Rectal smooth muscle tissue (tissue), 1 donor: ENCODE data around the gene SLC4A9.

ENCODE experiments used
- H3K27ac ChIP-seq: one replicate; pipeline ENCODE4 v1.7.0; 2013; ENCODE audit warnings: low read depth, low read length, inconsistent platforms
- H3K27me3 ChIP-seq: one replicate; pipeline ENCODE4 v1.7.0; 2013; ENCODE audit warnings: low read length; ENCODE audit not compliant: control insufficient read depth, insufficient read depth
- H3K36me3 ChIP-seq: one replicate; pipeline ENCODE4 v1.7.0; 2013; ENCODE audit warnings: low read length; ENCODE audit not compliant: control insufficient read depth, insufficient read depth
- H3K4me1 ChIP-seq: one replicate; pipeline ENCODE4 v1.7.0; 2013; ENCODE audit warnings: low read length; ENCODE audit not compliant: control insufficient read depth, insufficient read depth
- H3K4me3 ChIP-seq: one replicate; pipeline ENCODE4 v1.7.0; 2013; ENCODE audit warnings: low read length
- H3K9ac ChIP-seq: one replicate; pipeline ENCODE4 v1.7.0; 2013; ENCODE audit warnings: low read length

SLC4A9 gene

DNA sequence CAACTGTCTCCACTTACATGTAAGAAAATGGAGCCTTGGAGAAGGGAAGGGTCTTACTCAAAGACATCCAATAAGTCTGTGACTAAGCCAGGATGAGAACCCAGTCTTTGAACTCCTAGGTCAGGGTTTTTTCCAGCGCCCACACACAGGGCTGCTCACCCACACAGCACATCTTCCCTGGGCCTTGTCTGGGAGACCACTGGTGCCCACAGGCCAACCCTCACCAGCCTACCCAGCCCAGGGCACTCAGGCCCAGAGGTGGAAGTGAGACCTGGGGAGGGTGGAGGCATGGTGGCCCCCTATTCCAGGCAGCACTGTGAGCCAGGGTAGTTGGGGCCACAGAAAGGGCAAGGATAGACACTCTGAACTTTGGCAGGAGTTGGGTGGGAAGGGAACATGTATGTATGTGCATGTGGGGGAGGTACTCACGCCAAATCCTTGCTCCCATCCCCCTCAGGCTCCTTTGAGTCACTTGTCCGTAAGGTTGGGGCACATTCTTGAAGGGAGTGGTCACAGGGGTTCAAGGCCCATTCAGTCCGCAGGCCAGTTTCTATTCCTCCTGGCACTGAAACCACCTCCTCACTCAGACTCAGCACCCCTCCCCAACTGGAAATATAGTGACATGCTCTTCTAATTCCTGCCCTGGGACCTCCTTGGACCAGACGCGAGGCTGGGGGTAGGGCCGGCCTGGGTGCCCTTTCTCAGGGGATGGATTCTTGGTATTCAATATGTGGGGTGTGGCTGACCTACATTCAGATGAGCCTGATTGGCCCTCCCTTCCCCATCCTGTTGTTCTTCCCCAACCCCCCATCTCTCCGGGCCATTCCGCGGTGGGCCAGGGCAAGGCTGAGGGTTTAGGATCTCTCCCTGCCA is 2.9 kb upstream of the SLC4A9 start:
- no peak overlapping the region for H3K9ac ChIP-seq
- H3K36me3 ChIP-seq = no peaks in the 10 kb centered on the region
- peak overlapping the region; percentile 30 for H3K4me3 ChIP-seq
- no peaks in the 10 kb centered on the region for H3K27me3 ChIP-seq
- no peak overlapping the region for H3K27ac ChIP-seq
- H3K4me1 ChIP-seq = peaks cover 4% of the 10 kb centered on the region

DNA sequence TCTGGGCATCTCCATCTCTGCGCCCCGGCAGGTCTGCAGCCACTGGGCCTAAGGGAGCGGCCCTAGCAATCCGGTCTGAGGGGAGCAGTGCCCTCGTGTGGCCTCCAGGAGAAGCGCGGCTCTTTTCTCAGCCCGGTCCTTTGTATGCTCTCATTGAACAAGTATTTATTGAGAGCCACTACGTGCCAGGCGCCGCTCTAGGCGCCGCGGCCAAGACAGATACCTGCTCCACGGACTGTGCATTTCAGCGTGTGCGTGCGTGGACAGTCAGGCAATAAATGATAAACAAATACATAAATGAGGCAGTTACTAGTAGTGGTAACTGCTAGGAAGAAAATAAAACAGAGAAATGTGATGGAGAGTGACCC is 2.3 kb upstream of the SLC4A9 start:
- no peak overlapping the region for H3K27ac ChIP-seq
- no peaks in the 10 kb centered on the region for H3K27me3 ChIP-seq
- H3K36me3 ChIP-seq = no peaks in the 10 kb centered on the region
- peak overlapping the region; percentile 30 for H3K4me3 ChIP-seq
- H3K4me1 ChIP-seq = peaks cover 4% of the 10 kb centered on the region
- no peak overlapping the region for H3K9ac ChIP-seq

DNA sequence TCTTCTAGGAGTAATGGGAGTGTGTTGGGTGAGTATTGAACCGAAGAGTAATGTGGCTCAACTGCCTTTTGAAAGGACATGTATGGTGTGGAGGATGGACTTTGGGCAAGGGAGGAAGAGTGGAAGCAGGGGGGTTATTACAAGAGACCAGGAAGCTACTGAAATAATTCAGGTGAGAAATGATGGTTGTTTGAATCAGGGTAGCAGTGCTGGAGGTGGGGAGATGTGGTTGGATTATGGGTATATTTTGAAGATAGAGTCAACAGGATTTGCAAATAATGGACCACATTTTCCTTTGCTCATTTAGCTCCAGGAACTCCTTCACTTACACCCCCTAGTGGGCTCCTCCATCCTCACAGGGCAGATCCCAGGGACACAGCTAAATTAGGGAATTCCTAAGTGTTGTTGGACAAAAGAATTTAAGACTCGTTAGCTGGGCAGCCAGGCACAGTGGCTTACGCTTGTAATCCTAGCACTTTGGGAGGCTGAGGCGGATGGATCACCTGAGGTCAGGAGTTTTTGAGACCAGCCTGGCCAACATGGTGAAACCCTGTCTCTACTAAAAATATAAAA is 1.2 kb upstream of the SLC4A9 start:
- Histone ChIP-seq H3K4me3 (no peak overlapping the region), H3K27me3 (no peaks in the 10 kb centered on the region), H3K36me3 (no peaks in the 10 kb centered on the region), H3K27ac (no peak overlapping the region), H3K4me1 (peaks cover 4% of the 10 kb centered on the region), H3K9ac (no peak overlapping the region)

DNA sequence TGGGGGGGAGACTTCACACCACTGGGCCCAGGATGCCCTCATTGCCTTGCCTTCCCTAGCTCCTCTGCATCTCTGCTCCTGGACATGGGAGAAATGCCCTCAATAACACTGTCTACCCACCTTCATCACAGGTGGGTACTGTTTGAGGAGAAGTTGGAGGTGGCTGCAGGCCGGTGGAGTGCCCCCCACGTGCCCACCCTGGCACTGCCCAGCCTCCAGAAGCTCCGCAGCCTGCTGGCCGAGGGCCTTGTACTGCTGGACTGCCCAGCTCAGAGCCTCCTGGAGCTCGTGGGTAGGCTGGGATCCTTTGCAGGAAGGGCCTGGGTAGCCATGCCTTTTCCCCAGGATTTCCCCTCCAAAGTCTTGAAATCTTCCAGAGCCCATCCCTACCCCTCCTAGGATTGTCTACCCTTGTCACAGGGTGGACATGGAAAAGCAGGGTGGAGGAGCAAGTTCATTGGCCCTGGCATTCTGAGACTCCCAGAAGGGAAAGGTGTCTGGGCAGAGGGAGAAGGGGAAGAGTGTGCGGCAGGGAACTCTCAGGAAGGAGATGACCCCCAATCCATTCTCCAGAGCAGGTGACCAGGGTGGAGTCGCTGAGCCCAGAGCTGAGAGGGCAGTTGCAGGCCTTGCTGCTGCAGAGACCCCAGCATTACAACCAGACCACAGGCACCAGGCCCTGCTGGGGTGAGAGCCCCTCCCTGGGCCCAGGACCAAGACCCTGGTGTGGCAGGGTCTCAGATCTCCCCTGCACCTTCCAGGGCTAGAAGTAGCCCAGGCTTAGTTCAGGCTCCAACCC is 886 bp downstream of the SLC4A9 start:
- Histone ChIP-seq H3K4me3 (no peak overlapping the region), H3K27me3 (no peaks in the 10 kb centered on the region), H3K36me3 (no peaks in the 10 kb centered on the region), H3K27ac (no peak overlapping the region), H3K9ac (no peak overlapping the region), H3K4me1 (peaks cover 4% of the 10 kb centered on the region)

DNA sequence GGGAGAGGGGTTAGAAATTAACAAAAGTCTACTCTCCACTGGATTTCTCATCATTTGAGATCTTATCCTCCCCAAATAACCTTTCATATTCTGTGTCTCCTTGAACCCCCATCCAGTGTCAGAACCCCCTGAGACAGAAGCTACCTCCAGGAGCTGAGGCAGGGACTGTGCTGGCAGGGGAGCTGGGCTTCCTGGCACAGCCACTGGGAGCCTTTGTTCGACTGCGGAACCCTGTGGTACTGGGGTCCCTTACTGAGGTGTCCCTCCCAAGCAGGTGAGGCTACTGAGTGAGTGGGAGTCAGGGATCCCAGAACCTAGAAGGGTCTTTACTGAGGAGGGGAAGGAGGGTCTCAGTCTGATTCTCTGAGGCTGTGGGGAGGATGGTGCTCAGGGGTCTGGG is 1.9 kb downstream of the SLC4A9 start:
- H3K9ac ChIP-seq = no peak overlapping the region
- H3K4me1 ChIP-seq = peaks cover 4% of the 10 kb centered on the region
- H3K4me3 ChIP-seq = no peak overlapping the region
- no peaks in the 10 kb centered on the region for H3K27me3 ChIP-seq
- H3K36me3 ChIP-seq = no peaks in the 10 kb centered on the region
- no peak overlapping the region for H3K27ac ChIP-seq

DNA sequence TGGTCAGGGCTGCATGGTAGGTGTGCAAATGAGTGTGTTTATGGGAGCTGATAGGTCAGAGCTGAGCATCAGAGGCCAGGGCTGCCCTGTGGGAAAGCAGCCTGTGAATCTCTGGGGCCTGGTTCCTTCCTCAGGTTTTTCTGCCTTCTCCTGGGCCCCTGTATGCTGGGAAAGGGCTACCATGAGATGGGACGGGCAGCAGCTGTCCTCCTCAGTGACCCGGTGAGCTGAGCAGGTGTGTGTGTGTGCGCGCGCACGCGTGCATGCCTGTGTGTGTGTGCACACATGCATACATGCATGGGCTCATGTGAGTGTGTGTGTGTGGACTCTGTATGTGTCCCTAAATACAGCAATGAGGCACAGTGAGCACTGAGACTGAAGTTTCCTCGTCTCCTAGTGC is 2.3 kb downstream of the SLC4A9 start:
- peaks cover 2% of the 10 kb centered on the region for H3K4me1 ChIP-seq
- no peak overlapping the region for H3K4me3 ChIP-seq
- H3K27ac ChIP-seq = no peak overlapping the region
- H3K27me3 ChIP-seq = no peaks in the 10 kb centered on the region
- H3K9ac ChIP-seq = no peak overlapping the region
- no peaks in the 10 kb centered on the region for H3K36me3 ChIP-seq

DNA sequence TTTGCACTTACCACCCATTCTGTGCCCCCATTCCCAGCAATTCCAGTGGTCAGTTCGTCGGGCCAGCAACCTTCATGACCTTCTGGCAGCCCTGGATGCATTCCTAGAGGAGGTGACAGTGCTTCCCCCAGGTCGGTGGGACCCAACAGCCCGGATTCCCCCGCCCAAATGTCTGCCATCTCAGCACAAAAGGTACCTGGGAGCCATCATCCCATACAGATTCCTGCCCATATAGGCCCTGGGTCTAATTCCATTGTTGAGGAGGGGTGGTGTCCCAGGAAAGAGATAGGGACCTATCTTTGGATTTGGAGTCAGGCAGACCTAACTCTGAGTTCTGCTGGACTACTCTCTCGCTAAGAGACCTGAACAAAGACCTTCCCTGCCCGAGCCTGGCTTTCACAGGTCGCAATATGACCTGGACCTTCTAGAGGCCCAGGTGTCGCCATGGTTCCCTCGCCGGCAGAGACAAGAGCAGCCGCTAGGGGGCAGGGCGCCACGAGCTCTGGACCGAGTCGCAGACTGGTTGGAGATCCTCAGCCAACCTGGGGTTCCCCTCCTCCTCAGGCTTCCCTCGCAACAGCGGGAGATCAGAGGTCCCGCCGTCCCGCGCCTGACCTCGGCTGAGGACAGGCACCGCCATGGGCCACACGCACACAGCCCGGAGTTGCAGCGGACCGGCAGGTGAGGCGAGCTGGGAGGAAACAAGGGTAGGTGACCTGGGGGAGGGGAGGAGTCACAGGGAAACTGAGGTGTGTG is 3.1 kb downstream of the SLC4A9 start:
- Histone ChIP-seq H3K9ac (no peak overlapping the region), H3K36me3 (no peaks in the 10 kb centered on the region), H3K27me3 (no peaks in the 10 kb centered on the region), H3K4me3 (peak overlapping the region; percentile 43), H3K4me1 (no peaks in the 10 kb centered on the region), H3K27ac (no peak overlapping the region)

DNA sequence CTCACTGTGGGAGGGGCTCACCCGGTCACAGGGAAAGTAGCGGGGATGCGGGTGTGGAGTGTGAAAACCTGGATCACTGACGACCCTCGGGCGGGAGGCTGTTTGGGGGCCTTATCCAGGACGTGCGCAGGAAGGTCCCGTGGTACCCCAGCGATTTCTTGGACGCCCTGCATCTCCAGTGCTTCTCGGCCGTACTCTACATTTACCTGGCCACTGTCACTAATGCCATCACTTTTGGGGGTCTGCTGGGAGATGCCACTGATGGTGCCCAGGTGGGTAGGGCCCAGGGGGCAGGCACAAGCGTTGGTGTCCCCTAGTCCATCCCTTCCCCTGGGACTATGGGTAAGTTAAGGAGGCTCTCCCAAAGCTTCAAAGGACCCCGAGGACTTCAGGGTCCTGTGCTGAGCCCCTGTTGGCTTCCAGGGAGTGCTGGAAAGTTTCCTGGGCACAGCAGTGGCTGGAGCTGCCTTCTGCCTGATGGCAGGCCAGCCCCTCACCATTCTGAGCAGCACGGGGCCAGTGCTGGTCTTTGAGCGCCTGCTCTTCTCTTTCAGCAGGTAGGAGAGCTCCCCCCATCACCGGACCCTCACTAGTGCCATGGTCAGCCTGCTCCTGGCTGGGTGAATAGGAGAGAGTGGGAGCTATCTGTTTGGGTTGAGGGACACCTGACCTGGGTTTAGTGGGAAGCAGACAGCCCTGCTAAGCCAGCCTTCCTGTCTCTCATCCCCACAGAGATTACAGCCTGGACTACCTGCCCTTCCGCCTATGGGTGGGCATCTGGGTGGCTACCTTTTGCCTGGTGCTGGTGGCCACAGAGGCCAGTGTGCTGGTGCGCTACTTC is 3.9 kb downstream of the SLC4A9 start:
- no peaks in the 10 kb centered on the region for H3K27me3 ChIP-seq
- no peak overlapping the region for H3K9ac ChIP-seq
- no peaks in the 10 kb centered on the region for H3K4me1 ChIP-seq
- H3K36me3 ChIP-seq = no peaks in the 10 kb centered on the region
- H3K4me3 ChIP-seq = peak overlapping the region; percentile 43
- no peak overlapping the region for H3K27ac ChIP-seq

DNA sequence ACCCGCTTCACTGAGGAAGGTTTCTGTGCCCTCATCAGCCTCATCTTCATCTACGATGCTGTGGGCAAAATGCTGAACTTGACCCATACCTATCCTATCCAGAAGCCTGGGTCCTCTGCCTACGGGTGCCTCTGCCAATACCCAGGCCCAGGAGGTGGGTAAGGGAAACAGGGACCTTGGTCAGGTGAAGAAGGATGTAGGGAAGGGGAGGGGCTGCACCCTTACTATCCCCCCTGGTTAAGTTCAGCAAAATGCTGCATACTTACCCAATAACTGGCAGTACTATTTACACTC is 4.4 kb downstream of the SLC4A9 start:
- no peak overlapping the region for H3K4me3 ChIP-seq
- H3K27me3 ChIP-seq = no peaks in the 10 kb centered on the region
- H3K36me3 ChIP-seq = no peaks in the 10 kb centered on the region
- no peaks in the 10 kb centered on the region for H3K4me1 ChIP-seq
- no peak overlapping the region for H3K27ac ChIP-seq
- no peak overlapping the region for H3K9ac ChIP-seq

DNA sequence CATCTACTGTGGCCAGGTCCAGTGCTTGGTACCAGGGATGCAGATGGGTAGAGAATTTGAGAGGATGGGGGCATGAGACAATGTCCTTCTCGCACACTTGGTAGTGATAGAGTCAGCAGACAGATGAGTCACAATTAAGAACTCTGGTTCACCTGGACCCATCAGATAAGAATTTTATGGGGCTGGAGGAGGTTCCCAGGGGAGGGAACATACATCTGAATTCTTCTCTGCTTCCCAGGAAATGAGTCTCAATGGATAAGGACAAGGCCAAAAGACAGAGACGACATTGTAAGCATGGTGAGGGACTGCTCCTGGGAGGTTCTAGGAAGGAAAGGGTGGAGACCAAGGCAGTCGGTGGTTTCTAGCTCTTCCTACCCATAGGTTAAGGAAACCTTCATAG is 5.3 kb downstream of the SLC4A9 start:
- Histone ChIP-seq H3K27me3 (no peaks in the 10 kb centered on the region), H3K4me3 (no peak overlapping the region), H3K9ac (no peak overlapping the region), H3K36me3 (no peaks in the 10 kb centered on the region), H3K27ac (no peak overlapping the region), H3K4me1 (no peaks in the 10 kb centered on the region)

DNA sequence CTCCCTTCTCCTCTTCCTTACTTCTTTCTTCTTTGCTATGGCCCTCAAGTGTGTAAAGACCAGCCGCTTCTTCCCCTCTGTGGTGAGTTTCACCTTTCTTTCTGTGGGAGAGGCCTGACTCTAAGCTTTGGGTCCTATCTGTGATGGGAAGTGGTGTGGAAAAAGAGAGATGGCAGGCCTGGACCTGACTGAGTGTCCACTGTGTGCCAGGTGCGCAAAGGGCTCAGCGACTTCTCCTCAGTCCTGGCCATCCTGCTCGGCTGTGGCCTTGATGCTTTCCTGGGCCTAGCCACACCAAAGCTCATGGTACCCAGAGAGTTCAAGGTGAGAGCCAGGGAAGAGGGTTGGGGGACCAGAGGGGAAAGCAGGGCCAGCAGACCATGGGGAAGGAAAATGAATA is 5.9 kb downstream of the SLC4A9 start:
- H3K9ac ChIP-seq = no peak overlapping the region
- no peak overlapping the region for H3K27ac ChIP-seq
- H3K4me3 ChIP-seq = no peak overlapping the region
- no peaks in the 10 kb centered on the region for H3K36me3 ChIP-seq
- no peaks in the 10 kb centered on the region for H3K27me3 ChIP-seq
- no peaks in the 10 kb centered on the region for H3K4me1 ChIP-seq
